Stomach (tissue), 9 donors: ENCODE results near the gene MRPS14. TPM values are rescaled to one million over a fixed set of nuclear protein-coding genes. Genes with fewer than 3 reads are reported as not detected.

Experiments
- DNase-seq, 2 donors: peaks; one replicate each; pipeline versions ENCODE4 v3.0.0 to v3.0.0-alpha.2; 2013 to 2019
- H3K27ac ChIP-seq, 5 donors: fragments of 200-600 bp in 4 of 5; sonication (generic) in 4 of 5; one replicate each; pipeline ENCODE4 v1.5.1; 2013 to 2019; ENCODE audit warnings: mild to moderate bottlenecking in 1 of 5, moderate library complexity in 1 of 5
- H3K27me3 ChIP-seq, 3 donors: fragments of 200-600 bp; sonication (generic); one replicate each; pipeline ENCODE4 v1.5.1; 2017 to 2019; ENCODE audit warnings: mixed run types in 1 of 3
- H3K36me3 ChIP-seq, 4 donors: fragments of 200-600 bp; sonication (generic); 1 replicate in 3 of 4; 2 replicates in 1 of 4; pipeline ENCODE4 v1.5.1; 2016 to 2019
- H3K4me1 ChIP-seq, 4 donors: fragments of 200-600 bp; sonication (generic); one replicate each; pipeline ENCODE4 v1.5.1; 2016 to 2019
- H3K4me3 ChIP-seq, 4 donors: fragments of 200-600 bp; sonication (generic) in 3 of 4; one replicate each; pipeline ENCODE4 v1.5.1; 2016 to 2019; ENCODE audit warnings: mild to moderate bottlenecking in 1 of 4
- H3K9me3 ChIP-seq, 4 donors: fragments of 200-600 bp; sonication (generic); one replicate each; pipeline ENCODE4 v1.5.1; 2016 to 2019
- EP300 ChIP-seq: sonication (generic); formaldehyde crosslinking; IDR thresholded peaks from one replicate; pipeline ENCODE4 v1.6.1; 2017; ENCODE audit warnings: antibody characterized with exemption
- POLR2A ChIP-seq, 4 donors: fragments of 450-650 bp; IDR thresholded peaks; one replicate each; pipeline ENCODE4 v1.6.1; 2016; ENCODE audit warnings: antibody characterized with exemption in 4 of 4, control low read depth in 2 of 4, mild to moderate bottlenecking in 1 of 4, moderate library complexity in 1 of 4
- POLR2AphosphoS5 ChIP-seq, 3 donors: sonication (generic); formaldehyde crosslinking; IDR thresholded peaks; one replicate each; pipeline ENCODE4 v1.6.1; 2016; ENCODE audit warnings: antibody characterized with exemption in 3 of 3
- WGBS, 5 donors: extraction: QIAGEN DNeasy Blood & Tissue Kit in 3 of 5; methylation state at CpG; one replicate each; pipeline versions ENCODE4 v1.1.5 to v1.1.7; 2013 to 2018; 5-methylcytosine and 5-hydroxymethylcytosine counted together
- intact Hi-C: fragments of 100-400 bp; cut with DNase I; formaldehyde crosslinking; loops from one replicate; pipeline ENCODE4 v1.15.1; 2023; ENCODE audit warnings: low total_unique reads
- polyA plus RNA-seq, 3 donors: library from polyadenylated mRNA; stranded (reverse); fragments of 200-250 nt; gene quantifications; one replicate each; pipeline ENCODE4 v1.2.3, GENCODE V29; 2013
- total RNA-seq, 5 donors: library from RNA; depleted of rRNA; stranded (reverse); fragments of >200 nt; gene quantifications; one replicate each; pipeline versions ENCODE4 v1.1.0 to v1.2.3, GENCODE V29; 2014 to 2016
- TF ChIP-seq, protein P1 (sequence below), 7 experiments: fragments of 450-650 bp in 4 of 7; fragments of 200-600 bp in 3 of 7; sonication (generic) in 3 of 7; IDR thresholded peaks; one replicate each; pipeline ENCODE4 v1.5.1; 2016 to 2019; ENCODE audit warnings: antibody characterized with exemption in 7 of 7, control low read depth in 2 of 7, mild to moderate bottlenecking in 1 of 7
- donor health status: healthy with polysubstance abuse.
- donor health status: Bipolar disorder and iron deficiency.
- donor health status: healthy.

MRPS14 gene
- total and polyA plus RNA-seq, 8 donors, result 7.0 to 45.9 (median 22.3) TPM

DNA sequence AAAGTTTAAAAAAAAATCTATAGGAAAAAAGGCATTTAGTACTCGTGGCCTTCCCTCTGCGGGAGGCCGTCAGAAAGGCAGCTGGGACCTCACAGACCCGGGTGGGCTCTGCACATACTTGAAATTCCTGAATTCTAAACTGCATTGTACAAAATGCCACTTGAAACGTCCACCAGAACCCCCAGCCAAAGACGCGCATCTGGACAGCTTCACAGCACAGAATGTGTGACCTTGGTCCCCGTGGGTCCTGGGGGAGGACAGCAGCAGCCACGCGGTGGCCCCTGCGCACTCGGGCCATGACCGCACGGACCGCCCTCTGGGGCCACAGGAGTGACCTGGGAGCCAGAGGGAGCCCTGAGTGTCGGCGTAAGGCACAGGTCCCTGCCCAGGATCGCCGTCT is 20.6 kb upstream of the MRPS14 start:
- no peak overlapping the region for H3K4me3 ChIP-seq
- 63 to 74% (median 69%) methylated on average over 19 of the region's 19 CpGs for whole genome bisulfite sequencing, 5 donors
- H3K9me3 ChIP-seq, result no peaks in the 10 kb centered on the region
- no peaks in the 10 kb centered on the region for H3K36me3 ChIP-seq
- intact Hi-C loops, result no loop called here
- TF ChIP-seq, protein P1, sequence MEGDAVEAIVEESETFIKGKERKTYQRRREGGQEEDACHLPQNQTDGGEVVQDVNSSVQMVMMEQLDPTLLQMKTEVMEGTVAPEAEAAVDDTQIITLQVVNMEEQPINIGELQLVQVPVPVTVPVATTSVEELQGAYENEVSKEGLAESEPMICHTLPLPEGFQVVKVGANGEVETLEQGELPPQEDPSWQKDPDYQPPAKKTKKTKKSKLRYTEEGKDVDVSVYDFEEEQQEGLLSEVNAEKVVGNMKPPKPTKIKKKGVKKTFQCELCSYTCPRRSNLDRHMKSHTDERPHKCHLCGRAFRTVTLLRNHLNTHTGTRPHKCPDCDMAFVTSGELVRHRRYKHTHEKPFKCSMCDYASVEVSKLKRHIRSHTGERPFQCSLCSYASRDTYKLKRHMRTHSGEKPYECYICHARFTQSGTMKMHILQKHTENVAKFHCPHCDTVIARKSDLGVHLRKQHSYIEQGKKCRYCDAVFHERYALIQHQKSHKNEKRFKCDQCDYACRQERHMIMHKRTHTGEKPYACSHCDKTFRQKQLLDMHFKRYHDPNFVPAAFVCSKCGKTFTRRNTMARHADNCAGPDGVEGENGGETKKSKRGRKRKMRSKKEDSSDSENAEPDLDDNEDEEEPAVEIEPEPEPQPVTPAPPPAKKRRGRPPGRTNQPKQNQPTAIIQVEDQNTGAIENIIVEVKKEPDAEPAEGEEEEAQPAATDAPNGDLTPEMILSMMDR (IDR thresholded peaks at IDR 0.05), result no peak
- TF ChIP-seq POLR2A (IDR thresholded peaks at IDR 0.05) (no peak), POLR2AphosphoS5 (IDR thresholded peaks at IDR 0.05) (no peak), EP300 (no peak)
- no peak for DNase-seq
- no peak overlapping the region for H3K27ac ChIP-seq
- no peaks in the 10 kb centered on the region for H3K4me1 ChIP-seq
- peaks cover 0 to 5% (median 0%) of the 10 kb centered on the region in 3 donors for H3K27me3 ChIP-seq

GRCh38 chr1:175042650-175043049 is 19.4 kb upstream of the MRPS14 start:
- Histone ChIP-seq H3K27ac (no peak overlapping the region), H3K4me3 (no peak overlapping the region), H3K4me1 (no peaks in the 10 kb centered on the region), H3K36me3 (no peaks in the 10 kb centered on the region), H3K9me3 (no peaks in the 10 kb centered on the region), H3K27me3 (peaks cover 0 to 5% (median 0%) of the 10 kb centered on the region in 3 donors)
- WGBS, 5 donors, result 64 to 74% (median 67%) methylated on average over 3 of the region's 3 CpGs
- intact Hi-C loops, result no loop called here
- DNase-seq, result no peak
- TF ChIP-seq, protein P1 (IDR thresholded peaks at IDR 0.05), result no peak
- TF ChIP-seq EP300 (no peak), POLR2AphosphoS5 (IDR thresholded peaks at IDR 0.05) (no peak), POLR2A (IDR thresholded peaks at IDR 0.05) (no peak)

GRCh38 chr1:175040324-175040879 is 17.2 kb upstream of the MRPS14 start:
- Histone ChIP-seq H3K27ac (no peak overlapping the region), H3K4me1 (no peaks in the 10 kb centered on the region), H3K4me3 (no peak overlapping the region), H3K27me3 (peaks cover 0 to 5% (median 0%) of the 10 kb centered on the region in 3 donors), H3K9me3 (no peaks in the 10 kb centered on the region), H3K36me3 (no peaks in the 10 kb centered on the region)
- TF ChIP-seq POLR2A (IDR thresholded peaks at IDR 0.05), result no peak
- no peak for TF ChIP-seq POLR2AphosphoS5 (IDR thresholded peaks at IDR 0.05)
- intact Hi-C loops, result no loop called here
- 47 to 58% (median 52%) methylated on average over 4 of the region's 4 CpGs for WGBS, 5 donors
- no peak for DNase-seq

- Histone ChIP-seq H3K4me3 (no peak overlapping the region), H3K36me3 (no peaks in the 10 kb centered on the region), H3K27ac (no peak overlapping the region), H3K4me1 (no peaks in the 10 kb centered on the region), H3K27me3 (no peaks in the 10 kb centered on the region), H3K9me3 (no peaks in the 10 kb centered on the region)
- intact Hi-C loops, result loop anchor here (10.0 kb wide), 1 partner anchor 277 kb away; no protein-coding TSS in a partner anchor
- TF ChIP-seq POLR2AphosphoS5 (IDR thresholded peaks at IDR 0.05) (no peak), POLR2A (IDR thresholded peaks at IDR 0.05) (no peak), EP300 (no peak)
- TF ChIP-seq, protein P1 (IDR thresholded peaks at IDR 0.05), result no peak
- no peak for DNase-seq
- WGBS, 5 donors, result 51 to 68% (median 60%) methylated on average over 7 of the region's 7 CpGs
These were observed 14.2 kb upstream of the MRPS14 start for GRCh38 chr1:175037416-175037815.

GRCh38 chr1:175036476-175036875 is 13.3 kb upstream of the MRPS14 start:
- intact Hi-C loops, result loop anchor here (10.0 kb wide), 1 partner anchor 278 kb away; no protein-coding TSS in a partner anchor
- Histone ChIP-seq H3K4me3 (no peak overlapping the region), H3K27ac (no peak overlapping the region), H3K4me1 (no peaks in the 10 kb centered on the region), H3K9me3 (no peaks in the 10 kb centered on the region), H3K27me3 (no peaks in the 10 kb centered on the region), H3K36me3 (no peaks in the 10 kb centered on the region)
- DNase-seq, result no peak
- 57 to 78% (median 70%) methylated on average over 3 of the region's 3 CpGs for WGBS, 5 donors
- TF ChIP-seq, protein P1 (IDR thresholded peaks at IDR 0.05), result no peak
- TF ChIP-seq POLR2AphosphoS5 (IDR thresholded peaks at IDR 0.05), result no peak
- TF ChIP-seq EP300, result no peak
- no peak for TF ChIP-seq POLR2A (IDR thresholded peaks at IDR 0.05)
